Loucy (cell line): ENCODE data around the gene IGFLR1.

Experiments
- H2AFZ ChIP-seq: fragments of 200-600 bp; sonication (generic); 2 replicates; pipeline ENCODE4 v1.6.0; 2016; ENCODE audit warnings: antibody characterized with exemption, mild to moderate bottlenecking, low read length, moderate library complexity
- H3F3A ChIP-seq: fragments of 200-600 bp; 2 replicates; pipeline ENCODE4 v1.6.0; 2016; ENCODE audit warnings: antibody characterized with exemption, low read depth, mild to moderate bottlenecking
- H3K27me3 ChIP-seq: fragments of 200-600 bp; sonication (generic); 2 replicates; pipeline ENCODE4 v1.6.1; 2014; ENCODE audit warnings: low read length, mild to moderate bottlenecking; ENCODE audit not compliant: insufficient read depth, poor library complexity, severe bottlenecking
- H3K36me3 ChIP-seq: fragments of 200-600 bp; sonication (generic); 2 replicates; pipeline ENCODE4 v1.6.1; 2016; ENCODE audit warnings: low read length; ENCODE audit not compliant: insufficient read depth
- H3K4me1 ChIP-seq: fragments of 200-600 bp; sonication (generic); 2 replicates; pipeline ENCODE4 v1.5.1; 2014; ENCODE audit warnings: low read length, mild to moderate bottlenecking; ENCODE audit not compliant: insufficient read depth, poor library complexity, severe bottlenecking
- H3K4me2 ChIP-seq: fragments of 200-600 bp; sonication (generic); 2 replicates; pipeline ENCODE4 v1.6.0; 2014; ENCODE audit warnings: antibody characterized with exemption, low read length, low read depth, mild to moderate bottlenecking; ENCODE audit not compliant: poor library complexity, severe bottlenecking
- H3K4me3 ChIP-seq: fragments of 200-600 bp; sonication (generic); 2 replicates; pipeline ENCODE4 v1.5.1; 2014; ENCODE audit warnings: low read length, mild to moderate bottlenecking, mixed read lengths; ENCODE audit not compliant: poor library complexity, severe bottlenecking
- H3K79me2 ChIP-seq: fragments of 200-600 bp; sonication (generic); 2 replicates; pipeline ENCODE4 v1.6.1; 2014; ENCODE audit warnings: low read length; ENCODE audit not compliant: insufficient read depth
- H3K9ac ChIP-seq: fragments of 200-600 bp; sonication (generic); 2 replicates; pipeline ENCODE4 v1.6.0; 2014; ENCODE audit warnings: mild to moderate bottlenecking, low read depth, low read length, moderate library complexity; ENCODE audit not compliant: poor library complexity, severe bottlenecking
- H3K9me2 ChIP-seq: fragments of 200-600 bp; sonication (generic); replicated peaks from 2 replicates; pipeline ENCODE4 v1.6.1; 2016; ENCODE audit warnings: low read depth, low read length, mixed read lengths
- H3K9me3 ChIP-seq: fragments of 200-600 bp; sonication (generic); 2 replicates; pipeline ENCODE4 v1.6.1; 2014; ENCODE audit warnings: mild to moderate bottlenecking, antibody characterized with exemption, low read length, low read depth; ENCODE audit not compliant: insufficient read depth
- H4K20me1 ChIP-seq: fragments of 200-600 bp; sonication (generic); 2 replicates; pipeline ENCODE4 v1.6.0; 2014; ENCODE audit warnings: antibody characterized with exemption, low read length, mild to moderate bottlenecking; ENCODE audit not compliant: insufficient read depth, poor library complexity, severe bottlenecking
- EZH2phosphoT487 ChIP-seq: fragments of 200-600 bp; IDR thresholded peaks from 2 replicates; pipeline ENCODE4 v1.6.1; 2018; ENCODE audit warnings: antibody characterized with exemption, mild to moderate bottlenecking, moderate library complexity, borderline replicate concordance
- TF ChIP-seq, protein P1 (sequence below): fragments of 200-600 bp; sonication (generic); conservative IDR thresholded peaks from 2 replicates; pipeline ENCODE4 v1.5.1; 2014; ENCODE audit warnings: mild to moderate bottlenecking, antibody characterized with exemption, low read length

IGFLR1 gene

GRCh38 chr19:35729763-35730162 is 12.5 kb downstream of the IGFLR1 start:
- no peaks in the 10 kb centered on the region for H3K79me2 ChIP-seq
- H3K27me3 ChIP-seq, result no peaks in the 10 kb centered on the region
- no peak overlapping the region for H3K4me2 ChIP-seq
- peaks cover 62% of the 10 kb centered on the region; the same call in 1 of the 2 replicates for H3K36me3 ChIP-seq
- no peak for TF ChIP-seq EZH2phosphoT487
- TF ChIP-seq, protein P1, sequence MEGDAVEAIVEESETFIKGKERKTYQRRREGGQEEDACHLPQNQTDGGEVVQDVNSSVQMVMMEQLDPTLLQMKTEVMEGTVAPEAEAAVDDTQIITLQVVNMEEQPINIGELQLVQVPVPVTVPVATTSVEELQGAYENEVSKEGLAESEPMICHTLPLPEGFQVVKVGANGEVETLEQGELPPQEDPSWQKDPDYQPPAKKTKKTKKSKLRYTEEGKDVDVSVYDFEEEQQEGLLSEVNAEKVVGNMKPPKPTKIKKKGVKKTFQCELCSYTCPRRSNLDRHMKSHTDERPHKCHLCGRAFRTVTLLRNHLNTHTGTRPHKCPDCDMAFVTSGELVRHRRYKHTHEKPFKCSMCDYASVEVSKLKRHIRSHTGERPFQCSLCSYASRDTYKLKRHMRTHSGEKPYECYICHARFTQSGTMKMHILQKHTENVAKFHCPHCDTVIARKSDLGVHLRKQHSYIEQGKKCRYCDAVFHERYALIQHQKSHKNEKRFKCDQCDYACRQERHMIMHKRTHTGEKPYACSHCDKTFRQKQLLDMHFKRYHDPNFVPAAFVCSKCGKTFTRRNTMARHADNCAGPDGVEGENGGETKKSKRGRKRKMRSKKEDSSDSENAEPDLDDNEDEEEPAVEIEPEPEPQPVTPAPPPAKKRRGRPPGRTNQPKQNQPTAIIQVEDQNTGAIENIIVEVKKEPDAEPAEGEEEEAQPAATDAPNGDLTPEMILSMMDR, result no peak
- no peak overlapping the region for H3K9ac ChIP-seq
- no peaks in the 10 kb centered on the region for H3K9me3 ChIP-seq
- H3K9me2 ChIP-seq, result no peaks in the 10 kb centered on the region
- no peaks in the 10 kb centered on the region for H3K4me1 ChIP-seq
- H3F3A ChIP-seq, result no peaks in the 10 kb centered on the region
- H3K4me3 ChIP-seq, result no peak overlapping the region
- H4K20me1 ChIP-seq, result no peaks in the 10 kb centered on the region
- H2AFZ ChIP-seq, result no peak overlapping the region

DNA sequence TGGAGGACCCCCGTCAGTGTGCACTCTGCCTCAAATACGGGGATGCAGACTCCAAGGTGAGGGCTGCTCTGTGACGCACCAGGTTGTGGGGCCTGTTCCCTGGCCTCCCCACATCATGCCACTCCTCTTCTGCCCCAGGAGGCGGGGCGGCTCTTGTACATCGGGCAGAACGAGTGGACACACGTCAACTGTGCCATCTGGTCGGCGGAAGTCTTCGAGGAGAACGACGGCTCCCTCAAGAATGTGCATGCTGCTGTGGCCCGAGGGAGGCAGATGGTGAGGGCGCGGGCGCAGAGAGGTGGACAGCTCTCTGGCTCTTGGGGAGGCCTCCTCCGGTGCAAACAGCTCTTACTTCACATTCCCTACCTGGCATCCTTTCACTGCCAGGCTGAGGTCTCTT is 13.2 kb downstream of the IGFLR1 start:
- Histone ChIP-seq H3K4me1 (no peaks in the 10 kb centered on the region), H3K36me3 (peaks cover 69% of the 10 kb centered on the region; the same call in 1 of the 2 replicates), H3K9me2 (no peaks in the 10 kb centered on the region), H3K79me2 (no peaks in the 10 kb centered on the region), H2AFZ (no peak overlapping the region), H3F3A (no peaks in the 10 kb centered on the region), H3K4me3 (no peak overlapping the region), H4K20me1 (no peaks in the 10 kb centered on the region), H3K9me3 (no peaks in the 10 kb centered on the region), H3K4me2 (no peak overlapping the region), H3K27me3 (no peaks in the 10 kb centered on the region), H3K9ac (no peak overlapping the region)
- no peak for TF ChIP-seq EZH2phosphoT487
- TF ChIP-seq, protein P1, result no peak

GRCh38 chr19:35727956-35728706 is 14.1 kb downstream of the IGFLR1 start:
- Histone ChIP-seq H3F3A (no peaks in the 10 kb centered on the region), H3K4me2 (no peak overlapping the region), H4K20me1 (peaks cover under 1% of the 10 kb centered on the region), H3K9ac (no peak overlapping the region), H2AFZ (no peak overlapping the region), H3K9me3 (no peaks in the 10 kb centered on the region), H3K4me3 (no peak overlapping the region), H3K79me2 (no peaks in the 10 kb centered on the region), H3K9me2 (no peaks in the 10 kb centered on the region), H3K36me3 (peaks cover 78% of the 10 kb centered on the region; the same call in 1 of the 2 replicates), H3K4me1 (no peaks in the 10 kb centered on the region), H3K27me3 (no peaks in the 10 kb centered on the region)
- TF ChIP-seq, protein P1, result no peak
- TF ChIP-seq EZH2phosphoT487, result no peak
